Mucosa of rectum (tissue), 2 donors: Measurements from ENCODE around the gene ERCC5.
A peak's percentile ranks its signal among the peaks of the same experiment; 100 is the strongest.

Experiments used
- H3K27ac ChIP-seq, 2 donors: one replicate each; pipeline ENCODE4 v1.7.0; 2013; ENCODE audit warnings: inconsistent platforms in 2 of 2, low read depth in 2 of 2, low read length in 2 of 2
- H3K27me3 ChIP-seq, 2 donors: one replicate each; pipeline ENCODE4 v1.7.0; 2013; ENCODE audit warnings: low read length in 2 of 2; ENCODE audit not compliant: control insufficient read depth in 2 of 2, insufficient read depth in 2 of 2
- H3K36me3 ChIP-seq, 2 donors: one replicate each; pipeline ENCODE4 v1.7.0; 2013; ENCODE audit warnings: low read length in 2 of 2; ENCODE audit not compliant: control insufficient read depth in 2 of 2, insufficient read depth in 2 of 2
- H3K4me1 ChIP-seq, 2 donors: one replicate each; pipeline ENCODE4 v1.7.0; 2013; ENCODE audit warnings: low read length in 2 of 2, mild to moderate bottlenecking in 1 of 2; ENCODE audit not compliant: control insufficient read depth in 2 of 2, insufficient read depth in 2 of 2
- H3K4me3 ChIP-seq, 2 donors: one replicate each; pipeline ENCODE4 v1.7.0; 2013; ENCODE audit warnings: low read length in 2 of 2
- H3K9ac ChIP-seq, 2 donors: one replicate each; pipeline ENCODE4 v1.7.0; 2013; ENCODE audit warnings: low read length in 2 of 2, low read depth in 1 of 2, mild to moderate bottlenecking in 1 of 2
- H3K9me3 ChIP-seq, 2 donors: one replicate each; pipeline ENCODE4 v1.7.0; 2013; ENCODE audit warnings: low read length in 2 of 2; ENCODE audit not compliant: control insufficient read depth in 2 of 2
- donor health status: healthy.
- donor health status: Normal muscosa, but diverticular disease.

The ERCC5 gene

GRCh38 chr13:102838982-102839381 is 6.8 kb upstream of the ERCC5 start:
- H3K36me3 ChIP-seq, result peaks cover 3 to 6% of the 10 kb centered on the region in 2 donors
- no peaks in the 10 kb centered on the region for H3K27me3 ChIP-seq
- H3K9ac ChIP-seq, result no peak overlapping the region
- no peak overlapping the region for H3K4me3 ChIP-seq
- no peaks in the 10 kb centered on the region for H3K4me1 ChIP-seq
- H3K27ac ChIP-seq, result no peak overlapping the region
- H3K9me3 ChIP-seq, result no peaks in the 10 kb centered on the region

- Histone ChIP-seq H3K27ac (no peak overlapping the region), H3K4me1 (no peaks in the 10 kb centered on the region), H3K9ac (no peak overlapping the region), H3K9me3 (no peaks in the 10 kb centered on the region), H3K4me3 (no peak overlapping the region), H3K36me3 (peaks cover 3 to 6% of the 10 kb centered on the region in 2 donors), H3K27me3 (no peaks in the 10 kb centered on the region)
Measured at GRCh38 chr13:102839462-102839861, 6.4 kb upstream of the ERCC5 start.

GRCh38 chr13:102845289-102845629 is 573 bp upstream of the ERCC5 start:
- Histone ChIP-seq H3K9ac (peak overlapping the region; percentile 94 to 99), H3K36me3 (peaks cover 5 to 8% of the 10 kb centered on the region in 2 donors), H3K4me1 (peaks cover 17% of the 10 kb centered on the region in 2 donors), H3K27ac (peak overlapping the region; percentile 99), H3K27me3 (no peaks in the 10 kb centered on the region), H3K9me3 (no peaks in the 10 kb centered on the region), H3K4me3 (peak overlapping the region; percentile 97 to 99)

- peaks cover 17% of the 10 kb centered on the region in 2 donors for H3K4me1 ChIP-seq
- H3K4me3 ChIP-seq, result peak overlapping the region; percentile 97 to 99
- H3K36me3 ChIP-seq, result peaks cover 8% of the 10 kb centered on the region in 2 donors
- no peaks in the 10 kb centered on the region for H3K9me3 ChIP-seq
- no peaks in the 10 kb centered on the region for H3K27me3 ChIP-seq
- peak overlapping the region; percentile 99 for H3K27ac ChIP-seq
- H3K9ac ChIP-seq, result peak overlapping the region; percentile 94 to 99
Measured at GRCh38 chr13:102846261-102847015, 606 bp downstream of the ERCC5 start.

GRCh38 chr13:102847272-102848234 is 1.7 kb downstream of the ERCC5 start:
- Histone ChIP-seq H3K27me3 (no peaks in the 10 kb centered on the region), H3K4me3 (peak overlapping the region; percentile 97 to 99), H3K4me1 (peaks cover 17% of the 10 kb centered on the region in 2 donors), H3K9me3 (no peaks in the 10 kb centered on the region), H3K27ac (peak overlapping the region; percentile 99), H3K9ac (peak overlapping the region; percentile 94 to 99), H3K36me3 (peaks cover 10 to 11% of the 10 kb centered on the region in 2 donors)

- H3K36me3 ChIP-seq, result peaks cover 18 to 22% of the 10 kb centered on the region in 2 donors
- no peaks in the 10 kb centered on the region for H3K27me3 ChIP-seq
- H3K9me3 ChIP-seq, result no peaks in the 10 kb centered on the region
- H3K4me1 ChIP-seq, result peaks cover 17% of the 10 kb centered on the region in 2 donors
- no peak overlapping the region for H3K27ac ChIP-seq
- no peak overlapping the region for H3K9ac ChIP-seq
- no peak overlapping the region for H3K4me3 ChIP-seq
Measured at GRCh38 chr13:102848956-102849355, 3.1 kb downstream of the ERCC5 start.

- peaks cover 47 to 53% of the 10 kb centered on the region in 2 donors for H3K36me3 ChIP-seq
- no peak overlapping the region for H3K27ac ChIP-seq
- no peak overlapping the region for H3K4me3 ChIP-seq
- no peak overlapping the region for H3K9ac ChIP-seq
- no peaks in the 10 kb centered on the region for H3K27me3 ChIP-seq
- peaks cover 4 to 8% of the 10 kb centered on the region in 2 donors for H3K4me1 ChIP-seq
- no peaks in the 10 kb centered on the region for H3K9me3 ChIP-seq
Measured at GRCh38 chr13:102852556-102852955, 6.7 kb downstream of the ERCC5 start.

GRCh38 chr13:102854675-102855074 is 8.8 kb downstream of the ERCC5 start:
- Histone ChIP-seq H3K36me3 (peaks cover 62 to 66% of the 10 kb centered on the region in 2 donors), H3K4me1 (no peaks in the 10 kb centered on the region), H3K9ac (no peak overlapping the region), H3K27me3 (no peaks in the 10 kb centered on the region), H3K27ac (no peak overlapping the region), H3K9me3 (no peaks in the 10 kb centered on the region), H3K4me3 (no peak overlapping the region)

- no peak overlapping the region for H3K4me3 ChIP-seq
- H3K9ac ChIP-seq, result no peak overlapping the region
- H3K9me3 ChIP-seq, result no peaks in the 10 kb centered on the region
- H3K4me1 ChIP-seq, result no peaks in the 10 kb centered on the region
- H3K27ac ChIP-seq, result no peak overlapping the region
- H3K36me3 ChIP-seq, result peaks cover 74 to 79% of the 10 kb centered on the region in 2 donors
- H3K27me3 ChIP-seq, result no peaks in the 10 kb centered on the region
Measured at GRCh38 chr13:102856557-102856956, 10.7 kb downstream of the ERCC5 start.

- Histone ChIP-seq H3K4me3 (no peak overlapping the region), H3K36me3 (peaks cover 89 to 91% of the 10 kb centered on the region in 2 donors), H3K27me3 (no peaks in the 10 kb centered on the region), H3K4me1 (no peaks in the 10 kb centered on the region), H3K9me3 (no peaks in the 10 kb centered on the region), H3K9ac (no peak overlapping the region), H3K27ac (no peak overlapping the region)
Measured at GRCh38 chr13:102862624-102863210, 16.9 kb downstream of the ERCC5 start.
